GM19455 (cell line): Measurements from ENCODE around the gene CRYZL1.

ENCODE experiments used
- ATAC-seq: cut with Tn5 transposase; IDR thresholded peaks from one replicate; pipeline ENCODE4 v1.9.1; 2021; ENCODE audit not compliant: unreplicated experiment

The CRYZL1 gene

DNA sequence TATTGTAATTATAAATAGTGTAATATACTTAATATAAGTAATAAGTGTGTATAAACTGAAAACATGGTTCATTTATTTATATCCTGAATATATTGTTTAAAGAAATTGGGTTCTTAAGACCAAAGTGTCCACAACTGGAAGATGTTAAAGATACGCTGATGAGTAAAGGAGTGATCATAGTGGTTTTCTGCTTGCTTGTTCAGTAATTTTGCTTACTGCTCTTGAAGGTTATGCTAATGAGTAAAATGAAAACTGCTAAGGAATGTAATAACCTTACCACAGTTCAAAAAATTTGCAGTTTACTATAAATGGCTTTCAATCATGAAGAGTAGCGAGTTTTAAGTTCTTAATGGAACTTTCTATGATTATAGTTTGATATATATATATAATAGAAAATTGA is 75.0 kb downstream of the CRYZL1 start:
- ATAC-seq: no peak

GRCh38 chr21:33562389-33562788 is 79.2 kb downstream of the CRYZL1 start:
- ATAC-seq: no peak

DNA sequence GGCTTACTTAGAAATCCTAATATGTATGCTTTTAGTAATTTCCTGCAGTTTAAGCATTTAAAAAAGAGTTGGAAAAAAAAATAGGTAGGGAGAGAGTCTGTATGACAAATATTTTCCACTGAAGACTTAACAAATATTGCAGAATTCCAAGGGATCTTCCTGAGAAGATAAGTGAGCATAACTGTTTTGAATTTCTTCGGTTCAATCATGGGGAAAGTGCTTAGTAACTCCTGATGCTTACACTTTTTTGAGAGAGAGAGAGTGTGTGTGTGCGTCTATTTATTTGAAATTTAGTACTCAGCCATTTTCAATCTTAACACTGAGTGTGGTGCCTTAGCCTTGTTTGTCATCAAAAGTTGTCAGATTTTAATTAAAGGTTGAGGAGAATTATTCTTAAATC is 80.2 kb downstream of the CRYZL1 start:
- ATAC-seq: no peak

GRCh38 chr21:33560965-33561364 is 80.6 kb downstream of the CRYZL1 start:
- ATAC-seq: no peak

- ATAC-seq: no peak
Observed at GRCh38 chr21:33559813-33560212, 81.7 kb downstream of the CRYZL1 start.

- no peak for ATAC-seq
Observed at GRCh38 chr21:33558777-33559421, 82.6 kb downstream of the CRYZL1 start.

- ATAC-seq: no peak
Observed at GRCh38 chr21:33557447-33557846, 84.1 kb downstream of the CRYZL1 start.

- no peak for ATAC-seq
Observed at GRCh38 chr21:33554982-33555344, 86.6 kb downstream of the CRYZL1 start.

- no peak for ATAC-seq
Observed at GRCh38 chr21:33554236-33554981, 87.1 kb downstream of the CRYZL1 start.

GRCh38 chr21:33552999-33553598 is 88.4 kb downstream of the CRYZL1 start:
- ATAC-seq: no peak

- no peak for ATAC-seq
Observed at GRCh38 chr21:33552093-33552998, 89.2 kb downstream of the CRYZL1 start.

DNA sequence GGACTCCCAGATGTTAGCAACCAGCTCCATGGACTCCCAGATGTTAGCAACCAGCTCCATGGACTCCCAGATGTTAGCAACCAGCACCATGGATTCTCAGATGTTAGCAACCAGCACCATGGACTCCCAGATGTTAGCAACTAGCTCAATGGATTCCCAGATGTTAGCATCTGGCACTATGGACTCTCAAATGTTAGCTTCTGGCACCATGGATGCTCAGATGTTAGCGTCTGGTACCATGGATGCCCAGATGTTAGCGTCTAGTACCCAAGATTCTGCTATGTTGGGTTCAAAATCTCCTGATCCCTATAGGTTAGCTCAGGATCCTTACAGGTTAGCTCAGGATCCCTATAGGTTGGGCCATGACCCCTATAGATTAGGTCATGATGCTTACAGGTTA is 89.9 kb downstream of the CRYZL1 start:
- no peak for ATAC-seq

DNA sequence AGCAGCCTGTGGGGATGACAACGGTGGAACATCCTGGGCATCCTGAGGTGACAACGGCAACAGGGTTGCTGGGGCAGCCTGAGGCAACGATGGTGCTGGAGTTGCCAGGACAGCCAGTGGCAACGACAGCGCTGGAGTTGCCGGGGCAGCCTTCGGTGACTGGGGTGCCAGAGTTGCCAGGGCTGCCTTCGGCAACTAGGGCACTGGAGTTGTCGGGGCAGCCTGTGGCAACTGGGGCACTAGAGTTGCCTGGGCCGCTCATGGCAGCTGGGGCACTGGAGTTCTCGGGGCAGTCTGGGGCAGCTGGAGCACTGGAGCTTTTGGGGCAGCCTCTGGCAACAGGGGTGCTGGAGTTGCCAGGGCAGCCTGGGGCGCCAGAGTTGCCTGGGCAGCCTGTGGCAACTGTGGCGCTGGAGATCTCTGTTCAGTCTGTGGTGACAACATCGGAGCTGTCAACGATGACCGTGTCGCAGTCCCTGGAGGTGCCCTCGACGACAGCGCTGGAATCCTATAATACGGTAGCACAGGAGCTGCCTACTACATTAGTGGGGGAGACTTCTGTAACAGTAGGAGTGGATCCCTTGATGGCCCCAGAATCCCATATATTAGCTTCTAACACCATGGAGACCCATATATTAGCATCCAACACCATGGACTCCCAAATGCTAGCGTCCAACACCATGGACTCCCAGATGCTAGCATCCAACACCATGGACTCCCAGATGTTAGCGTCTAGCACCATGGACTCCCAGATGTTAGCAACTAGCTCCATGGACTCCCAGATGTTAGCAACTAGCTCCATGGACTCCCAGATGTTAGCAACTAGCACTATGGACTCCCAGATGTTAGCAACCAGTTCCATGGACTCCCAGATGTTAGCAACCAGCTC is 90.5 kb downstream of the CRYZL1 start:
- no peak for ATAC-seq

GRCh38 chr21:33549848-33550771 is 91.4 kb downstream of the CRYZL1 start:
- no peak for ATAC-seq

- ATAC-seq: no peak
Observed at GRCh38 chr21:33546086-33546485, 95.5 kb downstream of the CRYZL1 start.

DNA sequence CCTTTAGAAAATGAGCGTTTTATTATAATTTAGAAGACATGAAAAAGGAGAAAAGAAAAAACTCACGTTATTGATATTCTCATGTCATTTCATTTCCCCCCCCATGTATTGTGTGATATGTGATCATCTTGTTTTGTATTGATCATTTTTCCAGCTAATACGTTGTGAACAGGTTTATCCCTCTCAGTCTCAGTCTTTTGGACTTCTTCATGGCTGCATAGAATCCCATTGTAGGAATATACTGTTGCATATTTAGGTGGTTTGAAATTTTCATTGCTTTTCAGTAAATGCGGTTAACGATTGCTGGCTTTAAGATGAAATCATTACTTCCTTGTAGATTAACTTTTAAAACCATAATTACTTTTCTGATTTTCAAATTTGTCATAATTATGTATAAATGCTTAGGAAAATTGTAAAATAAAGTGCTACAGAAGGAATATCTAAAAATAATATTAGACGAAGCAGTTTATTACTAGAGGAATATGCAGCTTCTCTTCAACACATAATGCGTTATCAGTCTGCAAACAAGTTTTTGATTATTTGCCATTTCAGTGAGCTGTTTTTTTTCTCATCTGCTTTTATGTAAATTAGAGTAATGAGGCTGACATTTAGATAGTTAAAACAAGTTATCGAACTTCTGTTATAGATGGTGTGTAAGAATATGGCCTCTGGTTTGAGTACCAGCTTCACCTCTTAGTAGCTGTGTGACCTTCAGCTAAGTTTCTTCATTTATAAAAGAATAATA is 96.9 kb downstream of the CRYZL1 start:
- ATAC-seq: no peak

- ATAC-seq: no peak
Observed at GRCh38 chr21:33543505-33544129, 97.9 kb downstream of the CRYZL1 start.
